Stimulated activated memory B cell treated with anti-CD40 and anti-IgM and Interleukin-4, amounts not matched to agents 10 μg/mL and 1 μg/mL and 100 μg/mL, for 72 hours (primary cell): ENCODE data around the gene ACSS3.
"Not testable (repeated sequence)": the region's sequence is repeated elsewhere in the genome, so short reads cannot be mapped to it uniquely, and the experiment has no call there.

Experiments
- ATAC-seq: fragments of 150-1000 bp; cut with Tn5 transposase; 2 replicates; pipeline ENCODE4 v1.10.0; 2021
- H3K27ac Mint-ChIP-seq: one replicate; pipeline ENCODE4 v1.8.0; 2022; ENCODE audit warnings: mild to moderate bottlenecking, mixed read lengths
- H3K27me3 Mint-ChIP-seq: one replicate; pipeline ENCODE4 v1.8.0; 2022; ENCODE audit warnings: mixed read lengths
- H3K36me3 Mint-ChIP-seq: one replicate; pipeline ENCODE4 v1.8.0; 2022; ENCODE audit warnings: mixed read lengths
- H3K4me1 Mint-ChIP-seq: one replicate; pipeline ENCODE4 v1.8.0; 2022; ENCODE audit warnings: mixed read lengths
- H3K4me3 Mint-ChIP-seq: one replicate; pipeline ENCODE4 v1.8.0; 2022; ENCODE audit warnings: mild to moderate bottlenecking, moderate library complexity, mixed read lengths
- H3K9me3 Mint-ChIP-seq: one replicate; pipeline ENCODE4 v1.8.0; 2022; ENCODE audit warnings: mixed read lengths

Gene ACSS3

GRCh38 chr12:81174664-81175063, 96.8 kb downstream of the ACSS3 start:
- peaks cover 6% of the 10 kb centered on the region for H3K9me3 Mint-ChIP-seq
- no peaks in the 10 kb centered on the region for H3K4me1 Mint-ChIP-seq
- H3K4me3 Mint-ChIP-seq = no peak overlapping the region
- no peak for ATAC-seq
- H3K27ac Mint-ChIP-seq = no peak overlapping the region
- H3K36me3 Mint-ChIP-seq = no peaks in the 10 kb centered on the region
- no peaks in the 10 kb centered on the region for H3K27me3 Mint-ChIP-seq

GRCh38 chr12:81176796-81177195, 98.9 kb downstream of the ACSS3 start:
- Mint-ChIP-seq H3K36me3 (no peaks in the 10 kb centered on the region), H3K27me3 (no peaks in the 10 kb centered on the region), H3K9me3 (peaks cover 6% of the 10 kb centered on the region), H3K4me3 (no peak overlapping the region), H3K27ac (no peak overlapping the region), H3K4me1 (no peaks in the 10 kb centered on the region)
- ATAC-seq = no peak

GRCh38 chr12:81181691-81182090, 103.8 kb downstream of the ACSS3 start:
- peaks cover under 1% of the 10 kb centered on the region for H3K9me3 Mint-ChIP-seq
- H3K4me1 Mint-ChIP-seq = no peaks in the 10 kb centered on the region
- H3K36me3 Mint-ChIP-seq = no peaks in the 10 kb centered on the region
- H3K27ac Mint-ChIP-seq = no peak overlapping the region
- no peaks in the 10 kb centered on the region for H3K27me3 Mint-ChIP-seq
- H3K4me3 Mint-ChIP-seq = no peak overlapping the region
- no peak for ATAC-seq

GRCh38 chr12:81187686-81188085, 109.8 kb downstream of the ACSS3 start:
- Mint-ChIP-seq H3K27me3 (no peaks in the 10 kb centered on the region), H3K9me3 (peaks cover 5% of the 10 kb centered on the region), H3K4me1 (no peaks in the 10 kb centered on the region), H3K4me3 (no peak overlapping the region), H3K27ac (no peak overlapping the region), H3K36me3 (no peaks in the 10 kb centered on the region)
- ATAC-seq = no peak

- no peak for ATAC-seq
- no peaks in the 10 kb centered on the region for H3K4me1 Mint-ChIP-seq
- H3K27ac Mint-ChIP-seq = no peak overlapping the region
- H3K36me3 Mint-ChIP-seq = no peaks in the 10 kb centered on the region
- no peak overlapping the region for H3K4me3 Mint-ChIP-seq
- peaks cover 3% of the 10 kb centered on the region for H3K9me3 Mint-ChIP-seq
- no peaks in the 10 kb centered on the region for H3K27me3 Mint-ChIP-seq
Observed at GRCh38 chr12:81196595-81196994, 118.7 kb downstream of the ACSS3 start.

GRCh38 chr12:81200561-81200960, 122.7 kb downstream of the ACSS3 start:
- H3K27me3 Mint-ChIP-seq, ATAC-seq, H3K9me3 Mint-ChIP-seq, H3K4me3 Mint-ChIP-seq, H3K36me3 Mint-ChIP-seq, H3K27ac Mint-ChIP-seq, H3K4me1 Mint-ChIP-seq: not testable (repeated sequence)

GRCh38 chr12:81203671-81204204, 125.9 kb downstream of the ACSS3 start:
- H3K36me3 Mint-ChIP-seq = no peaks in the 10 kb centered on the region
- no peaks in the 10 kb centered on the region for H3K9me3 Mint-ChIP-seq
- no peaks in the 10 kb centered on the region for H3K4me1 Mint-ChIP-seq
- H3K4me3 Mint-ChIP-seq = no peak overlapping the region
- no peaks in the 10 kb centered on the region for H3K27me3 Mint-ChIP-seq
- ATAC-seq = no peak
- H3K27ac Mint-ChIP-seq = no peak overlapping the region

GRCh38 chr12:81205416-81205815, 127.5 kb downstream of the ACSS3 start:
- Mint-ChIP-seq H3K27ac (no peak overlapping the region), H3K4me1 (no peaks in the 10 kb centered on the region), H3K27me3 (no peaks in the 10 kb centered on the region), H3K36me3 (no peaks in the 10 kb centered on the region), H3K9me3 (no peaks in the 10 kb centered on the region), H3K4me3 (no peak overlapping the region)
- ATAC-seq = no peak

GRCh38 chr12:81206429-81206828, 128.6 kb downstream of the ACSS3 start:
- Mint-ChIP-seq H3K9me3 (no peaks in the 10 kb centered on the region), H3K4me1 (no peaks in the 10 kb centered on the region), H3K36me3 (no peaks in the 10 kb centered on the region), H3K27ac (no peak overlapping the region), H3K4me3 (no peak overlapping the region), H3K27me3 (no peaks in the 10 kb centered on the region)
- no peak for ATAC-seq

- ATAC-seq = no peak
- no peaks in the 10 kb centered on the region for H3K27me3 Mint-ChIP-seq
- H3K36me3 Mint-ChIP-seq = no peaks in the 10 kb centered on the region
- H3K4me3 Mint-ChIP-seq = no peak overlapping the region
- H3K27ac Mint-ChIP-seq = no peak overlapping the region
- no peaks in the 10 kb centered on the region for H3K9me3 Mint-ChIP-seq
- no peaks in the 10 kb centered on the region for H3K4me1 Mint-ChIP-seq
Observed at GRCh38 chr12:81207173-81207572, 129.3 kb downstream of the ACSS3 start.

GRCh38 chr12:81207664-81208063, 129.8 kb downstream of the ACSS3 start:
- Mint-ChIP-seq H3K9me3 (no peaks in the 10 kb centered on the region), H3K4me3 (no peak overlapping the region), H3K36me3 (no peaks in the 10 kb centered on the region), H3K27me3 (no peaks in the 10 kb centered on the region), H3K27ac (no peak overlapping the region), H3K4me1 (no peaks in the 10 kb centered on the region)
- no peak for ATAC-seq

- Mint-ChIP-seq H3K4me1 (no peaks in the 10 kb centered on the region), H3K4me3 (no peak overlapping the region), H3K9me3 (no peaks in the 10 kb centered on the region), H3K36me3 (no peaks in the 10 kb centered on the region), H3K27me3 (no peaks in the 10 kb centered on the region), H3K27ac (no peak overlapping the region)
- no peak for ATAC-seq
Observed at GRCh38 chr12:81208187-81208911, 130.5 kb downstream of the ACSS3 start.

GRCh38 chr12:81209012-81209411, 131.1 kb downstream of the ACSS3 start:
- Mint-ChIP-seq H3K36me3 (no peaks in the 10 kb centered on the region), H3K27me3 (no peaks in the 10 kb centered on the region), H3K27ac (no peak overlapping the region), H3K4me1 (no peaks in the 10 kb centered on the region), H3K9me3 (peaks cover 5% of the 10 kb centered on the region), H3K4me3 (no peak overlapping the region)
- ATAC-seq = no peak

- not testable (repeated sequence) for H3K4me1 Mint-ChIP-seq, H3K27me3 Mint-ChIP-seq
Observed at GRCh38 chr12:81209772-81210225, 131.9 kb downstream of the ACSS3 start.

GRCh38 chr12:81211306-81211705, 133.4 kb downstream of the ACSS3 start:
- Mint-ChIP-seq H3K4me3 (no peak overlapping the region), H3K9me3 (peaks cover 5% of the 10 kb centered on the region), H3K4me1 (no peaks in the 10 kb centered on the region), H3K27me3 (no peaks in the 10 kb centered on the region), H3K27ac (no peak overlapping the region), H3K36me3 (no peaks in the 10 kb centered on the region)
- no peak for ATAC-seq

More at GRCh38 chr12:81209772-81210225, 131.9 kb downstream of the ACSS3 start:
- not testable (repeated sequence) for H3K27ac Mint-ChIP-seq, H3K9me3 Mint-ChIP-seq, ATAC-seq, H3K36me3 Mint-ChIP-seq, H3K4me3 Mint-ChIP-seq

GRCh38 chr12:81212996-81213696, 135.3 kb downstream of the ACSS3 start:
- H3K4me1 Mint-ChIP-seq = no peaks in the 10 kb centered on the region
- no peak for ATAC-seq

More at GRCh38 chr12:81212996-81213696, 135.3 kb downstream of the ACSS3 start:
- Mint-ChIP-seq H3K4me3 (no peak overlapping the region), H3K27ac (no peak overlapping the region), H3K27me3 (no peaks in the 10 kb centered on the region), H3K9me3 (peaks cover 5% of the 10 kb centered on the region), H3K36me3 (no peaks in the 10 kb centered on the region)
